Muscle of leg (tissue), 11 donors: ENCODE results near the gene CXXC4. TPM values are rescaled to one million over a fixed set of nuclear protein-coding genes. Genes with fewer than 3 reads are reported as not detected.

Experiments
- DNase-seq: peaks from one replicate; pipeline ENCODE4 v3.0.0; 2013
- H3K27ac ChIP-seq: one replicate; pipeline ENCODE4 v1.5.1; 2013; ENCODE audit warnings: mild to moderate bottlenecking, low read length, control low read depth
- H3K27me3 ChIP-seq: one replicate; pipeline ENCODE4 v1.6.1; 2013; ENCODE audit warnings: low read length; ENCODE audit not compliant: control insufficient read depth, insufficient read depth
- H3K36me3 ChIP-seq: one replicate; pipeline ENCODE4 v1.6.1; 2013; ENCODE audit warnings: low read length; ENCODE audit not compliant: control insufficient read depth, insufficient read depth
- H3K4me1 ChIP-seq: one replicate; pipeline ENCODE4 v1.6.1; 2013; ENCODE audit warnings: low read length; ENCODE audit not compliant: control insufficient read depth, insufficient read depth
- H3K4me3 ChIP-seq: one replicate; pipeline ENCODE4 v1.5.1; 2013; ENCODE audit warnings: low read length, control low read depth
- H3K9me3 ChIP-seq: replicated peaks from 2 replicates; pipeline ENCODE4 v1.6.1; 2013; ENCODE audit warnings: low read depth, low read length; ENCODE audit not compliant: control insufficient read depth
- WGBS: methylation state at CpG from one replicate; pipeline ENCODE4 v1.1.5; 2013; ENCODE audit warnings: missing lambda C conversion rate; ENCODE audit not compliant: insufficient coverage; 5-methylcytosine and 5-hydroxymethylcytosine counted together
- polyA plus RNA-seq, 8 donors: library from polyadenylated mRNA; unstranded; fragments of 120-200 nt; gene quantifications; one replicate each; pipeline versions ENCODE4 v1.2.1 to v1.2.3, GENCODE V29; 2013; ENCODE audit warnings: inconsistent platforms in 1 of 8, low replicate concordance in 1 of 8; ENCODE audit not compliant: insufficient read length in 8 of 8, insufficient read depth in 1 of 8
- total RNA-seq: library from RNA; stranded (reverse); fragments of 120-200 nt; gene quantifications from one replicate; pipeline ENCODE4 v1.2.4, GENCODE V29; 2013

CXXC4 gene
- total and polyA plus RNA-seq, 9 donors, result 1.6 to 3.2 (median 2.6) TPM

DNA sequence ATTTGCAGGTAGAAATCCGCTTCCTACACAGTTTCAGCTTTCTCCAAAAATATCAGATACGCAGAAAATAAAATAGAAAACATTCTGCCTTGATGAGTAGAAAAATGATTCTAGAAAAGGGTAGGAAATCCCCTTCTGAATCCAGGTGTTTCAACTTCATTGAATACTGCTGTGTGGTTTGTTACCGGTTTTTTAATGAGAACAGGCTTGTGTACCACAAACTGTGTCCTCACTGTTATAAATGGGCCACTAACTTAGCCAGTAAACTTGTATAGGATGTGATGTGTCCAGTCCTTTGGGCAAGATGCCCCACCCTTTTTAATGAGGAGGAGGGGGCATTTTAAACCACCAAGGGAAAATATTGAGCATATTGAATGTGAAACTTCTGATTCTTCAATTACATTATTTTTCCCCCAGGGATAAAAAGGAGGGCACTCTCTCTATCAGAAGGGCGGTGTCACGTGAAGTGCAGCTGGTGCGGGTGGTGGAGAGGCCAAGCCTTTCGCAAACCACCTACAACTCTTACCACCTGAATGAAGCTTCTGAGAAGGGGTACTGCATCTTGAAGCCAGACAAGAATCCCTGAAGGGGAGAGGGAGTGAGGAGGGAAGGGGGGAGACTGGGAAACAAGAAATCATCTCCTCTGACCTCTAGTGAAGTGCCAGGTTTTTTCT, 4.5 kb downstream of the CXXC4 start:
- no CpG with 5 or more reads among the region's 7 CpGs for WGBS
- peaks cover 12% of the 10 kb centered on the region for H3K4me1 ChIP-seq
- H3K27ac ChIP-seq, result peak overlapping the region; percentile 80
- H3K4me3 ChIP-seq, result peak overlapping the region; percentile 79
- H3K36me3 ChIP-seq, result no peaks in the 10 kb centered on the region
- no peaks in the 10 kb centered on the region for H3K9me3 ChIP-seq
- H3K27me3 ChIP-seq, result peaks cover 5% of the 10 kb centered on the region
- no peak for DNase-seq

DNA sequence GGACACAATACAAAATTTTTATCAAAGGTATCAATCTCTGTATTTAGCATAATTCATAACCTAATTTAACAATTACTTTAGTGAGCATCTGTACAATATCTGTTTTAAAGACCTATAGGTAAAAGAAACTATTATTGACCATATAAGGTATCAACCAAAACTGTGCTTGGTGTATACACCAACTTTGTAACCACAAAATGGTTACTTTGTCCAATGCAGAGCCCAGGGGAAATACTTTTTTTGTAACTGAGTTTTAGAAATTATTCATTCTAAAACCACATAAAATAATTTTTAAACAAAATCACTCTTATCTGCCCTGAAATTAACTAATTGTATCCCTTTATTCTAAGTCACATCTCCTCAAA, 5.0 kb downstream of the CXXC4 start:
- Histone ChIP-seq H3K36me3 (no peaks in the 10 kb centered on the region), H3K27ac (no peak overlapping the region), H3K4me3 (no peak overlapping the region)

DNA sequence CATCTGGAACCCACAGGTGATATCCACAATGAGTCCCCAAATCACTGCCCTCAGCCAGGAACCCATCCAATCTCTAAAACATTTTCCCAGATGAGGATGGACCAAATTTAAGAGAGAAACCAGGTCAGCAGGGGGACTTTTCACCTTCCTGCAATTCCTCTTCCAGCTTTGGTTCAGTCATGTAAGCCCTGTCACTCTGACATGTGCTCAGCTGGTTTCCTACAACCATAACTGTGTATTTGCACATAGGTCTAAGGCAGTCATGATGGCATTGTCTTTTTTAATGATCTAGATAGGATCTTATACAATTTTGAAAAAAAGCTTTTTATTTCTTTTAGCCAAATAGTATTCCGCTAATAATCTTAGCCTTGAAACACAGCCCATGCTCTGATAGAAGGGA, 6.5 kb downstream of the CXXC4 start:
- no peaks in the 10 kb centered on the region for H3K9me3 ChIP-seq
- H3K27ac ChIP-seq, result no peak overlapping the region
- H3K27me3 ChIP-seq, result peaks cover 5% of the 10 kb centered on the region
- H3K36me3 ChIP-seq, result no peaks in the 10 kb centered on the region
- WGBS, result no CpG with 5 or more reads among the region's 1 CpG
- H3K4me1 ChIP-seq, result peaks cover 10% of the 10 kb centered on the region
- no peak for DNase-seq
- H3K4me3 ChIP-seq, result no peak overlapping the region

More for the DNA sequence above, 5.0 kb downstream of the CXXC4 start:
- Histone ChIP-seq H3K4me1 (peaks cover 12% of the 10 kb centered on the region), H3K9me3 (no peaks in the 10 kb centered on the region), H3K27me3 (peaks cover 5% of the 10 kb centered on the region)
- no peak for DNase-seq

DNA sequence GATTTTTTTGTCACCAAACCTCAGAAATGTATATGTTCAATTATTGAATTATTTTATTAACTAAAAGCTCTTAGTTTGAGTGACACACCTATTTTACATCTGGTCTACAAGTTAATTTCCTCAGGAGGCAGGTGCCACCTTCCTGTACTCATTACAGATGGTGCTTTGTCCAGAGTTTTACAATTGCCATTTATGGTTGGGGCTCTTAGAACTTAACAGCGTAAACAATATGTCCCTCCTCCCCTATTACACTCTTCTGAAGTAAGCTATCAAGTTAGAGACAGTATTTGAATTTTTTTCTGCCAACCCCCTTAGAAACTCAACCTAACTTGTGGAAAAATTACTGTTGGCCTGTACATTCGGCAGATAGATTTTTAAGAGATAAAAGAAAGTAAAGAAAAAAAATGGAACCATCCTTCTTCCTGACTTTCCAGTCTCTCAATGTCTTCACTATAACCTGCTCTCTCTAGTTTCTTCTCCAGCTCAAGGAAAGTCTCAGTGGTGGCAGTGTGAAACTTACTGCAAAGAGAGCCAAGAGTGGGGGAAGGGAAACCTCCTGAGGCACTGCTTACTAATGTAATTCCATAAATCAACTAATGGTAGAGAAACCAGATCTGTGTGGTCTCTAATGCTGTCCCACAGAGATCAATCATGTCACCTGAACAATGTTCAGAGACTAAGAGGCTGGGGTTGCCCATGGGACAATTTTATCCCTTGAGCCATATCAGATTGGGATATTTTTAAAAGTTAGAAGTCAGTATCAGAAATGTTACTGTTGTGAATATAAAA, 7.8 kb downstream of the CXXC4 start:
- WGBS, result no CpG with 5 or more reads among the region's 2 CpGs

DNA sequence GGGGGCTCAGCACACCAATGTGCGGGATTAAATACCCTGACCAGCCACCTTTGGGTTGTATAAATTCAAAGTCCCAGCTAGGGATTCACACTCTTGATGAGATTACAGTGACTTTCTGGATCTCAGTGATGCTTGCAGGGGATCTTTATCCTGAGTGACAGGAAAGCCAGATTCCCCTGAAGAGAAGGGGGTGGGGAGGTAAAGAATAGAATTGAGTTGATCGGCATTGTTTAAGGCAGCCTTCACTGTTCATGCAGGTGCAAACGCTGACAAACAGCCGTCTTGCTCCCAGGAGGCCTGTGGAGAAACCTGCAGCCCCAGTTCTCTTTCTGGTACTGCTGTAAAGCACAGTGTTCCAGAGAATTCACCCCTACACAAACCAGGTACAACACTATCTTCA, 19.0 kb downstream of the CXXC4 start:
- WGBS, result 20% methylated on average over 2 of the region's 4 CpGs

More for the DNA sequence above, 7.8 kb downstream of the CXXC4 start:
- peaks cover 8% of the 10 kb centered on the region for H3K4me1 ChIP-seq
- H3K27ac ChIP-seq, result no peak overlapping the region
- H3K36me3 ChIP-seq, result no peaks in the 10 kb centered on the region
- no peak overlapping the region for H3K4me3 ChIP-seq
- no peak for DNase-seq
- no peaks in the 10 kb centered on the region for H3K9me3 ChIP-seq
- peaks cover 5% of the 10 kb centered on the region for H3K27me3 ChIP-seq

DNA sequence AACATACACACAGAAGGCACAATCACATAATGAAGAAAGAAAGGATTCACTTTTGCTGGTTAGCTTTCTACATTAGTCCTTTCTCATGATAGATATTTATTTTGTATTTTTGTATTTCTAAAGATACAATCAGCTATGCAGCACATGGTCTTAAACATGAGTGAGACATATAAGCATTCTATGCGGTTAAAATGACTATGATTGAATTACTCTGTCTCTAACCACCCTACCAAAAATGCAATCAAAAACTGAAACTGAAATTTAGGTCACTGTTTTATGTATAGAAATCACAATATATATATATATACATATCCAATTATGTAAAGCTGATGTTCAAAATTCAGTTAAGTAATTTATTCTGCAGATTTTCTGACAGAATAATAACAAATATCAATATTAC, 21.9 kb downstream of the CXXC4 start:
- no peak for DNase-seq
- Histone ChIP-seq H3K27me3 (no peaks in the 10 kb centered on the region), H3K36me3 (no peaks in the 10 kb centered on the region), H3K4me3 (no peak overlapping the region), H3K27ac (no peak overlapping the region), H3K4me1 (no peaks in the 10 kb centered on the region), H3K9me3 (no peaks in the 10 kb centered on the region)
- WGBS, result no CpG with 5 or more reads among the region's 1 CpG

More for the DNA sequence above, 19.0 kb downstream of the CXXC4 start:
- H3K9me3 ChIP-seq, result no peaks in the 10 kb centered on the region
- H3K4me3 ChIP-seq, result no peak overlapping the region
- H3K4me1 ChIP-seq, result no peaks in the 10 kb centered on the region
- no peak for DNase-seq
- no peak overlapping the region for H3K27ac ChIP-seq
- H3K36me3 ChIP-seq, result no peaks in the 10 kb centered on the region
- no peaks in the 10 kb centered on the region for H3K27me3 ChIP-seq

DNA sequence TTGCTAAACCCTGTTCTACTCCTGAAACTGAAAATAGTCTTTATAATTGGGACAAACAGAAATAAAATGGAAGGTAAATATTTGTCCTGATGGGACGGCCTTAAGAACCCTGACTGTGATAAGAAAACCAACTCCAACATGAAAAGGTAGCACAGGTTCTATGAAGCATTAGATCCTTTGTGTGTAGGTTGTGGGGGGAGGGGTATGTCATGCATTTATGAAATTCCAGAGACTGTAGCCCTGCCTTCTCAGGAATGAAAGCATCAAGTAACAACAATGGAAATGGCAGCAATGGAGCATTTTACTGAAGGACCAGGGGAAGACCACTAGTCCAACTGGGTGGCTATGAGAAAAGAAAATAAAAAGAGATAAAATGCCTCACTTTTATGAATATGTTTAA, 23.9 kb downstream of the CXXC4 start:
- H3K36me3 ChIP-seq, result no peaks in the 10 kb centered on the region
- H3K9me3 ChIP-seq, result no peaks in the 10 kb centered on the region
- H3K27ac ChIP-seq, result no peak overlapping the region
- WGBS, result no CpG with 5 or more reads among the region's 1 CpG
- DNase-seq, result no peak
- no peaks in the 10 kb centered on the region for H3K27me3 ChIP-seq
- no peak overlapping the region for H3K4me3 ChIP-seq
- H3K4me1 ChIP-seq, result no peaks in the 10 kb centered on the region

DNA sequence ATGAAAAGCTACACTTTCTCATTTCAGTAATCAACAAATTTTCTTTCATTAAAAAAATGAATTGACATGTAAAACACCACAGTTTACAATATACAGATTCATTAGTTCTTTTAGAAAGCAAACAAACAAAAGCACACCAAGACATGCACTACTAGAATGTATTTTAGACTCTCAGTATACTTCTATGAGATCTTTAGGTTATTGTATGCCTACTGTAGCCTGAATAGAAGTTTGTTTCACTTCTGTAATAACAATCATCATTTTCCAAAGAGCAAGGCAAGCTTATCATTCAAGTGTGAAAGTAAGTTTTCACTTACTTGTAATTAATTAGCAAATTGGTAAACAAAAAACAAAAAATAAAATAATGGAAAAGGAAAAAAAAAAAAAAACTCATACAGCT, 24.9 kb downstream of the CXXC4 start:
- no peaks in the 10 kb centered on the region for H3K36me3 ChIP-seq
- no peaks in the 10 kb centered on the region for H3K4me1 ChIP-seq
- H3K27me3 ChIP-seq, result no peaks in the 10 kb centered on the region
- no peak overlapping the region for H3K27ac ChIP-seq
- no peak overlapping the region for H3K4me3 ChIP-seq
- H3K9me3 ChIP-seq, result no peaks in the 10 kb centered on the region
- no peak for DNase-seq

GRCh38 chr4:104465619-104466018, 29.1 kb downstream of the CXXC4 start:
- 86% methylated on average over 1 of the region's 5 CpGs for WGBS

GRCh38 chr4:104465201-104465600, 29.5 kb downstream of the CXXC4 start:
- H3K27me3 ChIP-seq, result no peaks in the 10 kb centered on the region
- no CpG with 5 or more reads among the region's 1 CpG for WGBS
- no peak overlapping the region for H3K4me3 ChIP-seq
- no peak overlapping the region for H3K27ac ChIP-seq
- no peaks in the 10 kb centered on the region for H3K9me3 ChIP-seq
- H3K36me3 ChIP-seq, result no peaks in the 10 kb centered on the region
- no peaks in the 10 kb centered on the region for H3K4me1 ChIP-seq
- DNase-seq, result peak; percentile 50

More at GRCh38 chr4:104465619-104466018, 29.1 kb downstream of the CXXC4 start:
- no peaks in the 10 kb centered on the region for H3K36me3 ChIP-seq
- no peak for DNase-seq
- H3K9me3 ChIP-seq, result no peaks in the 10 kb centered on the region
- H3K4me3 ChIP-seq, result no peak overlapping the region
- H3K4me1 ChIP-seq, result no peaks in the 10 kb centered on the region
- H3K27me3 ChIP-seq, result no peaks in the 10 kb centered on the region
- no peak overlapping the region for H3K27ac ChIP-seq
